PC-9 (cell line): ENCODE results near the gene KIT.

Source experiments
- CTCF ChIP-seq: fragments of 200-600 bp; sonication (generic); conservative IDR thresholded peaks from 2 replicates; pipeline ENCODE4 v1.6.1; 2017; ENCODE audit warnings: mixed run types, antibody characterized with exemption, mild to moderate bottlenecking, moderate library complexity
- EZH2 ChIP-seq: fragments of 200-600 bp; sonication (generic); IDR thresholded peaks from 2 replicates; pipeline ENCODE4 v1.8.0; 2017; ENCODE audit warnings: antibody characterized with exemption, low read depth

GRCh38 chr4:54744487-54744886 is 86.7 kb downstream of the KIT start:
- no peak for TF ChIP-seq EZH2
- no peak for TF ChIP-seq CTCF
